HCT116 (cell line): Measurements from ENCODE around the gene WNT2.

Experiments used
- CTCF ChIP-seq, 3 experiments: fragments of 200-600 bp in 1 of 3; sonication (generic) in 1 of 3; IDR thresholded peaks in 2 of 3; conservative IDR thresholded peaks in 1 of 3; 2 replicates each; pipeline ENCODE4 v1.5.1; 2012 to 2017; ENCODE audit warnings: low read depth in 2 of 3, low read length in 2 of 3, antibody characterized with exemption in 1 of 3, borderline replicate concordance in 1 of 3, control low read depth in 1 of 3, mild to moderate bottlenecking in 1 of 3, mixed read lengths in 1 of 3, mixed run types in 1 of 3, moderate library complexity in 1 of 3; ENCODE audit not compliant: insufficient read depth in 1 of 3
- EZH2 ChIP-seq: fragments of 200-600 bp; sonication (generic); IDR thresholded peaks from 2 replicates; pipeline ENCODE4 v1.6.1; 2017; ENCODE audit warnings: antibody characterized with exemption, mixed run types
- REST ChIP-seq: IDR thresholded peaks from 2 replicates; pipeline ENCODE4 v1.6.1; 2012; ENCODE audit warnings: low read depth
- SRF ChIP-seq: IDR thresholded peaks from 2 replicates; pipeline ENCODE4 v1.6.1; 2012; ENCODE audit warnings: low read depth
- ZFX ChIP-seq: fragments of 450-650 bp; IDR thresholded peaks from 2 replicates; pipeline ENCODE4 v1.6.1; 2017

- TF ChIP-seq CTCF (IDR thresholded peaks at IDR 0.05 in 2 of 3, conservative IDR thresholded peaks at IDR 0.05 in 1 of 3; ENCODE audit: borderline replicate concordance in 1 of 3, insufficient read depth in 1 of 3, low read depth in 2 of 3, low read length in 2 of 3) (no peak), EZH2 (no peak), ZFX (no peak), SRF (no peak), REST (no peak)
These were observed 39.5 kb downstream of the WNT2 start for GRCh38 chr7:117283371-117283770.
